ENCODE data around the gene TOR2A. TPM values are rescaled to one million over a fixed set of nuclear protein-coding genes. Genes with fewer than 3 reads are reported as not detected.

Gene TOR2A
- total RNA-seq, 5 donors from 2014 or later (not counting 1 experiment from before 2014, with no cell fraction given) = 7.7 to 18.4 (median 15.5) TPM

DNA sequence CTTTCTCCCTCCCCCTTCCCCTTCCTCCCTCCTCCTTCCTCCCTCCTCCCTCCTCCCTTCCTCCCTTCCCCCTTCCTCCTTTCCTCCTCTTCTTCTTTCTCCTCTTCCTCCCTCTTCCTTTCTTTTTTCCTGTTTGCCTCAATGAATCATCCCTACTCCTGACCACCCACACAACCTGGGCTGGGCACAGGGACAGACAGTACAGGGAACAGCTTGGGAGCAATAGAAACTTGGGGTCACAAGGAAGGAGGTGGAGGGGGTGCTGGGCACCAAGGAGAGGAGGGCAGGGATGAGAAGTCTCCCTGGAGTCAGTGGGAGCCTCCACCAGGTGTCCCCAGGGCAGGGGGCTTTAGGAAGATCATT lies 14.2 kb downstream of the TOR2A start:
- Mint-ChIP-seq H3K9me3 (no peaks in the 10 kb centered on the region), H3K36me3 (no peaks in the 10 kb centered on the region), H3K27ac (peak overlapping the region; percentile 74 to 78), H3K4me1 (peaks cover 19 to 36% (median 33%) of the 10 kb centered on the region in 3 donors), H3K27me3 (no peaks in the 10 kb centered on the region), H3K4me3 (peak overlapping the region in 1 of 3 donors; percentile 68)
- Histone ChIP-seq H3K4me3 (ENCODE audit: control insufficient read depth in 1 of 2, extremely low read depth in 1 of 2, low read length in 1 of 2) (peak overlapping the region in 1 of 2 donors; percentile 37), H3K4me1 (ENCODE audit: control insufficient read depth in 1 of 2, extremely low read depth in 1 of 2, insufficient read depth in 2 of 2, low read length in 2 of 2) (peaks cover 4 to 72% of the 10 kb centered on the region in 2 experiments), H3K36me3 (ENCODE audit: control insufficient read depth in 2 of 2, extremely low read depth in 1 of 2, insufficient read depth in 1 of 2, low read length in 1 of 2) (no peaks in the 10 kb centered on the region), H3K27me3 (replicated peaks in 1 of 2; ENCODE audit: control insufficient read depth in 2 of 2, extremely low read depth in 1 of 2, insufficient read depth in 2 of 2, low read length in 1 of 2) (peaks cover 0 to 5% of the 10 kb centered on the region in 2 experiments), H3K9me3 (no peaks in the 10 kb centered on the region), H3K27ac (ENCODE audit: low read length) (peak overlapping the region; percentile 58)
- ChIA-PET CTCF (interaction anchor here in 1 of 2 donors (0.6 kb wide), 1 partner anchor 17 kb away, joined by 3 read pairs; no protein-coding TSS in a partner anchor), POLR2A (no interaction called here)
- ATAC-seq (replicated peaks in 1 of 4) (no peak), DNase-seq (no peak)

- ChIA-PET POLR2A (no interaction called here), CTCF (interaction anchor here in 1 of 2 donors (0.6 kb wide), 1 partner anchor 17 kb away, joined by 3 read pairs; no protein-coding TSS in a partner anchor)
- Histone ChIP-seq H3K4me3 (ENCODE audit: control insufficient read depth in 1 of 2, extremely low read depth in 1 of 2, low read length in 1 of 2) (peak overlapping the region in 1 of 2 donors; percentile 27), H3K9me3 (no peaks in the 10 kb centered on the region), H3K36me3 (ENCODE audit: control insufficient read depth in 2 of 2, extremely low read depth in 1 of 2, insufficient read depth in 1 of 2, low read length in 1 of 2) (no peaks in the 10 kb centered on the region), H3K27ac (ENCODE audit: low read length) (peak overlapping the region; percentile 58), H3K27me3 (replicated peaks in 1 of 2; ENCODE audit: control insufficient read depth in 2 of 2, extremely low read depth in 1 of 2, insufficient read depth in 2 of 2, low read length in 1 of 2) (peaks cover 0 to 5% of the 10 kb centered on the region in 2 experiments), H3K4me1 (ENCODE audit: control insufficient read depth in 1 of 2, extremely low read depth in 1 of 2, insufficient read depth in 2 of 2, low read length in 2 of 2) (peaks cover 4 to 73% of the 10 kb centered on the region in 2 experiments)
- Mint-ChIP-seq H3K4me1 (peaks cover 22 to 40% (median 39%) of the 10 kb centered on the region in 3 donors), H3K27ac (peak overlapping the region; percentile 83 to 93), H3K9me3 (no peaks in the 10 kb centered on the region), H3K4me3 (peak overlapping the region; percentile 2 to 68 (median 51)), H3K27me3 (no peaks in the 10 kb centered on the region), H3K36me3 (no peaks in the 10 kb centered on the region)
- DNase-seq (peak in 25 of 35 experiments; percentile 12 to 59 (median 32)), ATAC-seq (replicated peaks in 1 of 4) (peak in 2 of 4 experiments; percentile 15 to 36)
- WGBS (ENCODE audit: insufficient coverage) = 46% methylated on average over 10 of the region's 12 CpGs
Measured at GRCh38 chr9:127720031-127720864, 14.8 kb downstream of the TOR2A start.

DNA sequence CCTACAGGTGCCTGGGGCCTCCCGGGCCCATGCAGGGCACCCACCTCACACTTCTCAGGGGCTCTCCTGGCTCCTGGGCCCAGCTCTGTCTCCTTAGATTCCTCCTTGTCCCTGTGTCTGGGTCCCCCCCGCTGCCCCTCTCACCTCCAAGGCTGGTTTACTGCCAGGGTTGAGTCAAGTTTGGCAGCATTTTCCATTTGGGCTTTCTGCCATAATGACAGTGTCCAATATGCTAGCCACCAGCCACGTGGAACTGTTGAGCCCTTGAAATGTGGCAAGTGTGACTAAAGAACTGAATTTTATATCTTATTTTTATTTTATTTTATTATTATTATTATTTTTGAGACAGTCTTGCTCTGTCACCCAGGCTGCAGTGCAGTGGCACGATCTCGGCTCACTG lies 17.3 kb downstream of the TOR2A start:
- Histone ChIP-seq H3K27ac (ENCODE audit: low read length) (no peak overlapping the region), H3K27me3 (replicated peaks in 1 of 2; ENCODE audit: control insufficient read depth in 2 of 2, extremely low read depth in 1 of 2, insufficient read depth in 2 of 2, low read length in 1 of 2) (no peaks in the 10 kb centered on the region), H3K4me3 (ENCODE audit: control insufficient read depth in 1 of 2, extremely low read depth in 1 of 2, low read length in 1 of 2) (no peak overlapping the region), H3K36me3 (ENCODE audit: control insufficient read depth in 2 of 2, extremely low read depth in 1 of 2, insufficient read depth in 1 of 2, low read length in 1 of 2) (no peaks in the 10 kb centered on the region), H3K9me3 (no peaks in the 10 kb centered on the region), H3K4me1 (ENCODE audit: control insufficient read depth in 1 of 2, extremely low read depth in 1 of 2, insufficient read depth in 2 of 2, low read length in 2 of 2) (peaks cover 8 to 77% of the 10 kb centered on the region in 2 experiments)
- Mint-ChIP-seq H3K9me3 (no peaks in the 10 kb centered on the region), H3K27ac (no peak overlapping the region), H3K27me3 (no peaks in the 10 kb centered on the region), H3K36me3 (no peaks in the 10 kb centered on the region), H3K4me3 (peak overlapping the region in 2 of 3 donors; percentile 13 to 31), H3K4me1 (peaks cover 26 to 45% (median 40%) of the 10 kb centered on the region in 3 donors)
- POLR2A ChIA-PET = no interaction called here
- DNase-seq = no peak
- no peak for ATAC-seq (replicated peaks in 1 of 4)
- CTCF ChIA-PET = no interaction called here
- WGBS (ENCODE audit: insufficient coverage) = 100% methylated on average over 2 of the region's 5 CpGs

- Histone ChIP-seq H3K27ac (ENCODE audit: low read length) (peak overlapping the region; percentile 75), H3K36me3 (ENCODE audit: control insufficient read depth in 2 of 2, extremely low read depth in 1 of 2, insufficient read depth in 1 of 2, low read length in 1 of 2) (peaks cover 0 to 4% of the 10 kb centered on the region in 2 donors), H3K4me1 (ENCODE audit: control insufficient read depth in 1 of 2, extremely low read depth in 1 of 2, insufficient read depth in 2 of 2, low read length in 2 of 2) (peaks cover 8 to 69% of the 10 kb centered on the region in 2 experiments), H3K4me3 (ENCODE audit: control insufficient read depth in 1 of 2, extremely low read depth in 1 of 2, low read length in 1 of 2) (no peak overlapping the region), H3K27me3 (replicated peaks in 1 of 2; ENCODE audit: control insufficient read depth in 2 of 2, extremely low read depth in 1 of 2, insufficient read depth in 2 of 2, low read length in 1 of 2) (no peaks in the 10 kb centered on the region), H3K9me3 (no peaks in the 10 kb centered on the region)
- H3K4me1 Mint-ChIP-seq = peaks cover 28 to 45% (median 39%) of the 10 kb centered on the region in 3 donors
- whole genome bisulfite sequencing (ENCODE audit: insufficient coverage) = 79% methylated on average over 4 of the region's 9 CpGs
- H3K36me3 Mint-ChIP-seq = no peaks in the 10 kb centered on the region
- no peak for DNase-seq
- H3K4me3 Mint-ChIP-seq = peak overlapping the region; percentile 94 to 98 (median 98)
- peak overlapping the region; percentile 91 to 95 for H3K27ac Mint-ChIP-seq
- H3K9me3 Mint-ChIP-seq = no peaks in the 10 kb centered on the region
- CTCF ChIA-PET = interaction anchor here in 1 of 2 donors (0.6 to 2.3 kb wide), 4 partner anchors 18 to 191 kb away, joined by 3 to 20 read pairs (median 4); partner anchors contain the start of gene TOR2A
- POLR2A ChIA-PET = no interaction called here
- ATAC-seq (replicated peaks in 1 of 4) = no peak
- H3K27me3 Mint-ChIP-seq = no peaks in the 10 kb centered on the region
Measured at GRCh38 chr9:127716412-127716811, 18.7 kb downstream of the TOR2A start.

- Histone ChIP-seq H3K9me3 (no peaks in the 10 kb centered on the region), H3K27me3 (replicated peaks in 1 of 2; ENCODE audit: control insufficient read depth in 2 of 2, extremely low read depth in 1 of 2, insufficient read depth in 2 of 2, low read length in 1 of 2) (no peaks in the 10 kb centered on the region), H3K36me3 (ENCODE audit: control insufficient read depth in 2 of 2, extremely low read depth in 1 of 2, insufficient read depth in 1 of 2, low read length in 1 of 2) (peaks cover 0 to 4% of the 10 kb centered on the region in 2 donors), H3K4me1 (ENCODE audit: control insufficient read depth in 1 of 2, extremely low read depth in 1 of 2, insufficient read depth in 2 of 2, low read length in 2 of 2) (peaks cover 8 to 69% of the 10 kb centered on the region in 2 experiments), H3K4me3 (ENCODE audit: control insufficient read depth in 1 of 2, extremely low read depth in 1 of 2, low read length in 1 of 2) (peak within 1 kb of the TSS; percentile 78 to 97), H3K27ac (ENCODE audit: low read length) (peak within 1 kb of the TSS; percentile 75)
- CTCF ChIA-PET = interaction anchor here (0.6 to 2.3 kb wide), 7 partner anchors 19 to 259 kb away, joined by 3 to 20 read pairs (median 3); partner anchors contain the start of gene TOR2A (in 2 of the 2)
- Mint-ChIP-seq H3K9me3 (no peaks in the 10 kb centered on the region), H3K4me3 (peak within 1 kb of the TSS; percentile 94 to 98 (median 98)), H3K27me3 (no peaks in the 10 kb centered on the region), H3K36me3 (no peaks in the 10 kb centered on the region), H3K4me1 (peaks cover 34 to 46% (median 39%) of the 10 kb centered on the region in 3 donors), H3K27ac (peak within 1 kb of the TSS; percentile 91 to 95)
- peak; percentile 89 to 98 (median 95) for DNase-seq
- POLR2A ChIA-PET = interaction anchor here in 1 of 2 donors (0.7 kb wide), 1 partner anchor 10 kb away, joined by 3 read pairs; no protein-coding TSS in a partner anchor
- ATAC-seq (replicated peaks in 1 of 4) = peak; percentile 92 to 95 (median 94)
- 9% methylated on average over 63 of the region's 65 CpGs for WGBS (ENCODE audit: insufficient coverage)
Measured at GRCh38 chr9:127715470-127716337, 19.4 kb downstream of the TOR2A start, which contains the start of the genes PTRH1 and TTC16. Gene PTRH1 (minus strand): TSS chr9:127715663. CDS start chr9:127715639, 24 bp downstream. Gene TTC16 (plus strand): TSS chr9:127716079. CDS start chr9:127716146, 67 bp downstream.
